GM19438 (cell line): ENCODE results near the gene CPOX.
"Not testable (repeated sequence)": the region's sequence is repeated elsewhere in the genome, so short reads cannot be mapped to it uniquely, and the experiment has no call there.

Experiments
- ATAC-seq: cut with Tn5 transposase; IDR thresholded peaks from one replicate; pipeline ENCODE4 v1.9.1; 2021; ENCODE audit warnings: low read depth; ENCODE audit not compliant: unreplicated experiment

The CPOX gene

GRCh38 chr3:98593046-98593936 is at the start of gene CPOX:
Gene CPOX, minus strand, starts transcription at chr3:98593611. Its CDS starts 107 bp downstream, at chr3:98593504.
- ATAC-seq, result peak; percentile 96

GRCh38 chr3:98642769-98643168 is 49.4 kb upstream of the CPOX start:
- ATAC-seq, result not testable (repeated sequence)

GRCh38 chr3:98641756-98642155 is 48.3 kb upstream of the CPOX start:
- ATAC-seq, result not testable (repeated sequence)

GRCh38 chr3:98638515-98638914 is 45.1 kb upstream of the CPOX start:
- ATAC-seq, result not testable (repeated sequence)

GRCh38 chr3:98630416-98630815 is 37.0 kb upstream of the CPOX start:
- ATAC-seq, result no peak

- ATAC-seq, result no peak
Observed at GRCh38 chr3:98628317-98628716, 34.9 kb upstream of the CPOX start.

GRCh38 chr3:98626151-98626550 is 32.7 kb upstream of the CPOX start:
- no peak for ATAC-seq

GRCh38 chr3:98623572-98624280 is 30.3 kb upstream of the CPOX start:
- ATAC-seq, result no peak

GRCh38 chr3:98617841-98618240 is 24.4 kb upstream of the CPOX start:
- no peak for ATAC-seq

GRCh38 chr3:98613616-98614015 is 20.2 kb upstream of the CPOX start:
- no peak for ATAC-seq

- peak; percentile 91 for ATAC-seq
Observed at GRCh38 chr3:98612996-98613517, 19.6 kb upstream of the CPOX start.

GRCh38 chr3:98612587-98612986 is 19.2 kb upstream of the CPOX start:
- peak; percentile 57 for ATAC-seq

GRCh38 chr3:98608029-98608428 is 14.6 kb upstream of the CPOX start:
- ATAC-seq, result no peak

GRCh38 chr3:98603580-98603979 is 10.2 kb upstream of the CPOX start:
- ATAC-seq, result no peak

- peak; percentile 53 for ATAC-seq
Observed at GRCh38 chr3:98602078-98602678, 8.8 kb upstream of the CPOX start.

- no peak for ATAC-seq
Observed at GRCh38 chr3:98601180-98601579, 7.8 kb upstream of the CPOX start.

GRCh38 chr3:98600412-98601095 is 7.1 kb upstream of the CPOX start:
- ATAC-seq, result peak; percentile 63

- no peak for ATAC-seq
Observed at GRCh38 chr3:98599647-98600411, 6.4 kb upstream of the CPOX start.

GRCh38 chr3:98598492-98598891 is 5.1 kb upstream of the CPOX start:
- no peak for ATAC-seq
